ENCODE data around the gene SEPHS1.
A peak's percentile ranks its signal among the peaks of the same experiment; 100 is the strongest.

The SEPHS1 gene

DNA sequence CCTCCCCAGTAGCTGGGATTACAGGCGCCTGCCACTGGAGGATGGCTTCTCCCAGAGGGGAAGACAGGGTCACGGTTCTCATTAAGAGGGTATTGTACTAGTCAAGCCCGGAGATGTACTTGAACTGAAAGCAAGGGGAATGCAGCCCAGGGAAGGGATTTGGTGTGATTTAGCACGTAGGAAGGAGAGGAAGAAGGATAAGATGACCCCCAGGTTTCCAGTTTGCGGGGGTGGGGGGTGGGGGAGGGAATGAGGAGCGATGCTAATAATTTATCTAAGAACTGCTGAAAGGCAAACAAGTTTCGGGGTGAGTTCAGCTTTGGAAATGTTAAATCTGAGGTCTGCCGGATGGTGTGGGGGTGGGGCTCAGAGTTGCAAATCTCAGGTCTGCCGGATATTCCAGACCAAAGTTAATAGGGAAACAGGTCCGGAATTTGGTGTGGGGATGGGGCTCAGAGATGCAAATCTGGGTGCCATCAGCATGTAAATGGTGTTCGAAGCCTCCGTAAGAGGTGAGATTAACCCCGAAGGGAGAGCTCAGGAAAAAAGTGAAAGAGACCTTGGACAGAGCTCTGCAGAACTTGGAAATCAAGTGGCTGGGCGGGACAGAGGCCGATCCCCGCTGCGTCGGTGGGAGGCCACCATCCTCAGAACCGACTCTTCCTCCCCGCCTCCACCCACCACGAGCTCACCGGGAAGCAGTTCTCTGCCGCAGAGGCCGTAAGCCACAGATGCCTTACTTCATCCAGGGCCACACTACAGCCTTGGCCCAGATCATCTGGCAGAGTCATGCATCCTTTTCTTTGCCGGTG, 1.6 kb upstream of the SEPHS1 start:
- peaks cover 0 to 5% of the 10 kb centered on the region in 2 experiments; a peak in 1 of 3 replicates for H3K36me3 ChIP-seq (ENCODE audit: control insufficient read depth in 2 of 2, insufficient read depth in 1 of 2, low read length in 2 of 2)
- ChIA-PET CTCF (no interaction called here), POLR2A (interaction anchor here (0.5 to 1.3 kb wide), 6 partner anchors 47 to 1155 kb away, joined by 3 to 6 read pairs (median 4); no protein-coding TSS in a partner anchor)
- no peaks in the 10 kb centered on the region; the same call in 1 of the 2 replicates for H3K4me1 ChIP-seq (ENCODE audit: control insufficient read depth, insufficient read depth, low read length)
- H3K27ac ChIP-seq (ENCODE audit: extremely low read depth, low read depth, low read length), result no peak overlapping the region; the same call in 1 of the 2 replicates
- H3K4me3 ChIP-seq (ENCODE audit: low read depth, low read length), result peak overlapping the region; percentile 10
- H3K9me3 ChIP-seq (ENCODE audit: control insufficient read depth, insufficient read depth, low read depth, low read length), result no peaks in the 10 kb centered on the region
- TF ChIP-seq ZNF112 (tag by site-specific recombination; IDR thresholded peaks at IDR 0.05) (no peak), ZNF10 (tag by site-specific recombination; IDR thresholded peaks at IDR 0.05) (no peak), ZNF2 (tag by site-specific recombination; IDR thresholded peaks at IDR 0.05) (no peak; the same call in 1 of the 2 replicates), GLIS1 (tag by site-specific recombination; IDR thresholded peaks at IDR 0.05) (peak; percentile 83), ZNF660 (tag by site-specific recombination; IDR thresholded peaks at IDR 0.05) (no peak), ZNF266 (tag by site-specific recombination; IDR thresholded peaks at IDR 0.05; ENCODE audit: low read depth) (no peak), ZNF132 (tag by site-specific recombination; IDR thresholded peaks at IDR 0.05; ENCODE audit: borderline replicate concordance) (no peak), ZNF239 (tag by site-specific recombination; IDR thresholded peaks at IDR 0.05) (no peak), ZNF449 (tag by site-specific recombination; IDR thresholded peaks at IDR 0.05) (peak; percentile 82), HOXC10 (CRISPR knock-in tag; IDR thresholded peaks at IDR 0.05) (no peak), GLIS2 (tag by site-specific recombination; IDR thresholded peaks at IDR 0.05) (peak; percentile 58; the same call in 1 of the 2 replicates), FEZF1 (tag by site-specific recombination; IDR thresholded peaks at IDR 0.05) (no peak), KLF1 (tag by site-specific recombination; IDR thresholded peaks at IDR 0.05) (peak; percentile 30; the same call in 1 of the 2 replicates), REST (tag by site-specific recombination; IDR thresholded peaks at IDR 0.05) (peak; percentile 98), RBAK (tag by site-specific recombination; IDR thresholded peaks at IDR 0.05) (no peak), ZNF175 (tag by site-specific recombination; IDR thresholded peaks at IDR 0.05) (no peak), ZXDB (tag by site-specific recombination; IDR thresholded peaks at IDR 0.05) (no peak), ZNF138 (tag by site-specific recombination; IDR thresholded peaks at IDR 0.05; ENCODE audit: borderline replicate concordance) (no peak), EGR2 (tag by site-specific recombination; IDR thresholded peaks at IDR 0.05; ENCODE audit: low read depth) (peak; percentile 74), OVOL3 (tag by site-specific recombination; IDR thresholded peaks at IDR 0.05) (no peak), ZNF416 (tag by site-specific recombination; IDR thresholded peaks at IDR 0.05) (no peak), ZFP37 (tag by site-specific recombination; IDR thresholded peaks at IDR 0.05) (no peak), TSHZ1 (tag by site-specific recombination; IDR thresholded peaks at IDR 0.05; ENCODE audit: borderline replicate concordance) (no peak), ZNF580 (tag by site-specific recombination; IDR thresholded peaks at IDR 0.05) (no peak), ZNF24 (tag by site-specific recombination; IDR thresholded peaks at IDR 0.05) (no peak), ZNF645 (tag by site-specific recombination; IDR thresholded peaks at IDR 0.05) (no peak), ZNF785 (tag by site-specific recombination; IDR thresholded peaks at IDR 0.05) (no peak)

Measured in HEK293 (cell line).